Measurements from ENCODE around the gene POC1A.
"Not testable (repeated sequence)": the region's sequence is repeated elsewhere in the genome, so short reads cannot be mapped to it uniquely, and the experiment has no call there.

POC1A gene

GRCh38 chr3:52057812-52058495 lies 96.3 kb downstream of the POC1A start:
- DNase-seq, result no peak
- intact Hi-C loops (cut with DNase I), result loop anchor here (5.0 kb wide), 1 partner anchor 49 kb away; no protein-coding TSS in a partner anchor

DNA sequence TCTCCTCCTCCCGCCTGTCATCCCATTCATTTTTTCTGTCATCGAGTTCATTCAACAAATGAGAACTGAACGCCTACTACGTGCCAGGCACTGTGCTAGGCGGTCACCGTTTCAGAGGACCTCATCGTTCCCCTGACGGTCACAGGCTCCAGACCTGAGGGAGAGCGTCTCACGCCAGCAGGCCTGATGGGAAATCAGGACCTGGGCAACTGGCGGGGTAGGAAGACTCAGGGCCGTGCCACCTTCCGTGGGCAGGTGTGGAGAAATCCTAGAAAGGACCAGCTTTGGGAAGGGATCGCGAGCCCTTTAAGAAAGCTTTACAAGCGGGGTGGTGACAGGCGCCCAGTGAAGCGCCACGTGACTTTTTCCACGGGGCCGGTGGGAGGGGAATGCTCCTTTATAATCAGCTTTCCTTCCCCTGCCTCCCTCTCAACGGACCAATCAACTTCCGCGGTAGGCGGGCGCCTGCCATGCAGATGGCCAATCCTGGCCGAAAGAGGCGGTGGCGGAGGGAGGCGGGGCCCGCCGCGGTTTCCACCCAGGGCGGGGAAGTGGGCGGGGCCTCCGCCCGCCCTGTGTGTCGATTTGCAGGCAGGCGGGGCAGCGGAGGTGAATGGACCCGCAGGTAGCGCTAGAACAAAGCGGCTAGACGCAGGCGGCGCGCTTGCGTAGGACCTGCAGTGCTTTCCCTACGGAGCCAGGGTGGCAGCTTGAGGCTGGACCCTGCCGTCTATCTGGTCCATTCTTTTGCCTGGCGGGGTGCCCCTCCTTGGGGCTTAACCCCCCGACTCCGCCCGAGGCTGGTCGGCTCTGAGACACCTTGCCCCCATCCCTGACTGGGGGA lies 97.0 kb downstream of the POC1A start:
- intact Hi-C loops (cut with DNase I), result loop anchor here (5.0 kb wide), 1 partner anchor 50 kb away; no protein-coding TSS in a partner anchor
- DNase-seq, result peak; percentile 99 to 100 (median 100)

DNA sequence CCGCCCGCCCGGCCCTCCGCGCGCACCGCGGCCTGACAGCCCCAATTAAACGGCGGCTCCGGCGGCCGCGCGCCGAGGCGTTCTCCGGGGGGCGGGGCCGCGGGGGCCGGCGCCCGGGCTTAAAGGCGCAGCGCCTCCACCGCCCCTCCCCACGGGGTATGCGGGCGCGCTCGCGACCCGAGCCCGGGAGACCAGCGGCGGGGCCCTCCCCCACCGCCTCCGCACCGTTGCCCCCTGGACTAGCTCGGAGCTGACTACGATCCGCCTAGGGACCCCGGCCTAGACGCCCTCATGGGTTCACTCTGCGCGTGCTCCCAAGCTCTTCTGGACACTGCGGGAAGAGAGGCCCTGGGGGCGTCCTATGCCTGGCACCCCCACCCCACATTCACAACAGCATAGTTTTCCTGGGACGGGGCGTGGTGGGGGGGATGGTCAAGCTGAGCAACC lies 97.7 kb downstream of the POC1A start, which contains the start of gene DUSP7:
Gene DUSP7 (minus strand): TSS at position 51 of the 447 bp plus-strand sequence. CDS start 205 bp downstream, outside the sequence.
- peak in 8 of 10 donors; percentile 60 to 96 (median 70) for DNase-seq
- intact Hi-C loops (cut with DNase I), result loop anchor here (5.0 kb wide), 1 partner anchor 51 kb away; no protein-coding TSS in a partner anchor

DNA sequence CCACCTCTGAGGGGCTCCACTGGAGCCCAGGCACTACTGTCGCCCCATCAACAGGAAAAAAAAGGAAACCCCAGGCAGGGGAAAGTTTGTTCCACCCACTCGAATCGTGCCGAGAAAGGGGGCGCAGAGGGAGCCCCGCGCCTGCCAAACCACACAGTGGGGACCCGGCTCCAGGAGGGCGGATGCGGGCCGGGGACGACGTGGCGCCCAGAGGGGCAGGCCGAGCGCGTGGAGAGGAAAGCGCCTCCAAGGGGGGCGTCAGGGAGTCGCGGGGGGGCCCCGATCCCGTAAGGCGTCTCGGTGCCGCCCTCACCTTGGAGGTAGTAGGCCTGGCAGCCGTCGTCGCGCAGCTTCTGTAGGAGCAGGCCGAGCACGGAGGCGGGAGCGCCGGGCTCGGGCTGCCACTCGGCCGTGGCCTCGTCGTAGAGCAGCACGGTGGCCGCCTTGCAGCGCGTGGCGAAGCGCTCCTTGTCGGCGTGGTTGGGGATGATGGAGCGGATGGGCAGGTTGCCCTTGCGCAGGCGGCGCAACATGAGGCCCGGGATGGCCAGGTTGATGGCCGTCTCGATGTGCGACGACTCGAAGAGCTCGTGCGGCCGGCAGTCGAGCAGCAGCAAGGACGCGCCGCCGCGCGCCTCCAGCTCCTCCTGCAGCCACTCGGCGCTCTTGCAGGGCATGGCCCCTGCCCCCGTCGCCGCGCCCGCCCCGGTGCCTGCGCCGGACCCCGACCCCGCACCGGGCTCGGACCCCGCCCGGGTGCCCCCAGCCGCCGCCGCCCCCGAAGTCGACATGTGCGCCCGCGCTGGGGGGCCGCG lies 98.5 kb downstream of the POC1A start:
- intact Hi-C loops (cut with DNase I), result loop anchor here (2.0 to 5.0 kb wide), 2 partner anchors 52 to 67 kb away; no protein-coding TSS in a partner anchor
- DNase-seq, result peak in 1 of 10 donors; percentile 75

DNA sequence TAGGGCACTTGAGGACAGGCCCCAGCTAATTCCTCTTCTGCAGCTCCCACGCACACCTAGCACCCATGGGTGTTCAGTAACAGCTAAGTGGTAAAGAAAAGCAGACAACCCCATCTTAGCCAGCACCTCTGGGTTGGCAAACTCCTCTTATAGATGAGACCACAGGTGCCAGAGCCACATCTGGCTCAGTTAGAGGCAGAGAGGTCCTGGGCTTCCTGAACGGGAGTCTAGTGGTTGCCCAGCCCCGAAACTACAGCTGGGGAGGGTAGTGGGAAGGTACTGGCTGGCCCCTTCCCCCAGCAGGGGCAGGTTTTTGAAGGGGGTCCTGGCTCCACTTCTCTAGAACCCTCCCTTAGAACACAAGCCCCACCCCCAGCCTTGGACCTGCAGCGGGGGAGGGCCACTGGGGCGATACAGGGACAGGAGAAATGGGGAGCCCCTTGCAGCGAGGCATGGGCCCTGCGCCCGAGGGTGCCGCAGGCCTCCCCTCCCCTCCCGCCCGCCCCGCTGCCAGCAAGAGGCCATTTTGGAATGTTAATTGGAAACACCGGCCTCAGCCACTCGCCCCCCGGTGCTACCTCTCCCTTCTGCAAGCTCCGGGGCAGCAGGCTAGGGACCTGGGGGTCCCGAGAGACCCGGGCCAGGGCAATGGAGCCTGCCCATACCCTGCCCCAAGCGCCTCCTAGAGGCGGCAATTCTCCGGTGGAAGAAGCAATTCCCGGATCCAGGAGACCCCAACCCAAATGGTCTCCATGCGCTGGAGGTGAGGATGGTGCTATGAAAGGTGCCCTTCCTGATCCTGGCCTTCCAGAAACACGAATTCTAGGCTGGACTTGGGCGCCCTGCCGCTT lies 99.3 kb downstream of the POC1A start:
- intact Hi-C loops (cut with DNase I), result loop anchor here (2.0 to 5.0 kb wide), 3 partner anchors 52 to 87 kb away; no protein-coding TSS in a partner anchor
- peak in 1 of 10 donors; percentile 48 for DNase-seq

DNA sequence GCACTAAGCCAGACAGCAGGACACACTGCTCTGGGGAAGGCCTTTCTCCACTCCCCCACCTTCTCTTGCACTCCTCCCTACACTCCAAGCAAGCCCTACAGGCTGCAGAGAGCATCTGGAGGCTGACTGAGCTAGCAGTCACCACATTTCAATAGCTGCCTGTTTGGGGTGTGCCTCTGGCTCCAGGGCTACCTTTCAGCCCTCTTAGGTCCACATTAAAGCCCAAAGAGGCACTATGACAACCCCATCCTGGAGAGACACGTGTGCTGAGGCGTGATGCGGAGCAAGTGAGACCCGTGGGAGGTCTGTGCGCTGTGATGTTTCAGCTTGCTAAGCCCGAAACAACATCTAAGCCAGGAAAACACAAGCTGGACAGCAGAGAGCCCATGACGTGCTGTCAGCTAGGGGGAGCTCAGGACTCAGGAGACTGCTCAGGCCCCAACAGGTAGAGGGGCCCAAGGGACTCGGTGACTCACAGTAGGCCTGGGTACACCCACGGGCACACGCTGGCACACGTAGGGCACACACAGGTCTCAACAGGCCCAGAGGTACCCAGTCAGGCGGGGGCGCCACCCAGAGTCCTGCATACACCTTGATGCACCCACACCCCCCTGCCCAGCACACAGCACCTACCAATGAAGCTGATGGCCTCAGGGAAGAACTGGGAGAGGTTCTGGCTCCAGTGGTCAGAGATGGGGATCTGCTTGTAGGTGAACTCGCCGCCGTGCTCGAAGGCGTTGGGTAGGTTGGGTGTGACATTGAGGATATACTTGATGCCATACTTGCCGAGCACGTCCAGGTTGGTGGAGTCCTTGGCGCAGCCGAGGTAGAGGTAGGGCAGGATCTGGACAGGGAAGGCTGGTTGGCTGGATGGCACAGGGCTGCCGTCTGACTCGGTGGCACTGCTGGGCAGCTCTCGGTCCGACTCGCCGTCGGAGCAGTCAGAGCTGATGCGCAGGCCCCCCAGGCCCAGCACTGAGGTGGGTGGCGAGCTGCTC lies 100.6 kb downstream of the POC1A start:
- intact Hi-C loops (cut with DNase I), result loop anchor here (2.0 to 5.0 kb wide), 3 partner anchors 49 to 89 kb away; no protein-coding TSS in a partner anchor
- peak in 8 of 10 donors; percentile 51 to 94 (median 64) for DNase-seq

DNA sequence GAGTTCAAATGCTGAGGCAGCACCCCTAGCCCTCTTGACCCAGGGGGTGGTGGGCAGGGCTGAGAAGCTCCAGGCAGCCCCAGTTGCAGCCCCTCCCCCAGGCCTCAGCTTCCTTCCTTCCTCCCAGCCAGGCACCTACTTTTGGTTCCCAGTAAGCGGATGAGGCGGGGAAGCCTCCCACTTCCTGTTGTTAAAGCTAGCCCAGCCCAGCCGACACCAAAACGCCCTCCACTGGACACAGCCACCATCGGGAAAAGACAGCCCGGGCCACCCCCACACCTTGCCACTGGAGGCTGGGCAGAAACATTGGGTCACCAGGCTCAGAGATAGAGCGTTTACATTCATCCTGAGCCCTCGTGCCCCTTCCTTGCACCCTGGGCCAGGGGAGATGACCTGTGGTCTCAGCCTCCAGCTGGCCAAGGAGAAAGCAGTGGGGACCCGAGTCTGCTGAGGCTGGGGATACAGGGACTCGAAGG lies 101.4 kb downstream of the POC1A start:
- peak; percentile 63 to 97 (median 80) for DNase-seq
- intact Hi-C loops (cut with DNase I), result loop anchor here (2.0 to 5.0 kb wide), 2 partner anchors 48 to 89 kb away; no protein-coding TSS in a partner anchor

GRCh38 chr3:52051444-52051843 lies 102.8 kb downstream of the POC1A start:
- intact Hi-C loops (cut with DNase I), result loop anchor here (5.0 kb wide), 1 partner anchor 91 kb away; no protein-coding TSS in a partner anchor
- DNase-seq, result no peak

DNA sequence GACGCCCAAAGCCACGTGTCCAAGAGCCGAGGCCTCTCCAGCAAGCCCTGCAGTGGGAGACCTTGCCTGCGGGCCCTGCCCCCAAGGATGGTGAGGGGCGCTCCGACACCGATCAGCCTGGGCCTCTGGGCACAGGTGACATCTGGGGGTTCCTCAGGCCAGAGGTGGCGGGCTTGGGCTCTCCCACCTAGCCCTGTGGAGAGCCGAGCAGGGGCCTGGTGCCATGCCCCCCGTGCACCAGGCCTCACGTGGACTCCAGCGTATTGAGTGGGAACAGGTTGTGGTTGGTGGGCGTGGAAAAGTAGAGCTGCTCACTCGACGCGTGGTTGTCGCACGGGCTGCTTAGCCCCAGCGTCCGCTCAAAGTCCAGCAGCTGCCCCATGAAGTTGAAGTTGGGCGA lies 103.7 kb downstream of the POC1A start:
- intact Hi-C loops (cut with DNase I), result loop anchor here (5.0 kb wide), 1 partner anchor 92 kb away; no protein-coding TSS in a partner anchor
- no peak for DNase-seq

DNA sequence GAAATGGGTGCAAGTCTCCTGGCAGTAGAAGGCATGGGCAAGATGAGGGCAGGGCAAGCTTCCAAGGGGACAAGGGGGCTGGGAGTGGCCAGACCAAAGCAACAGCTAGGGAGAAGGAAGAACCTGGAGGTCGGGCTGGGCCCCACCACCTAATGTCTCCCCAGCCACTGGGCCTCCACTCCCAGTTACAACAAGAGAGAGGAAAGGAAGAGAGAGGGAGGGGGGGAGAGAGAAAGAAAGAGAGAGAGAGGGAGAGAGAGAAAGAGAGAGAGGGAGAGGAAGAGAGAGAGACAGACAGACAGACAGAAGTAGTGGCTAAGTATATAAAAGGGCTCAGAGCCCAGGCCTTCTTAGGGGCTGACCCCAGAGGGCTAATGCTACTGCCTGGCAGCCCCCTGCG lies 104.7 kb downstream of the POC1A start:
- no peak for DNase-seq
- intact Hi-C loops (cut with DNase I), result no loop called here

DNA sequence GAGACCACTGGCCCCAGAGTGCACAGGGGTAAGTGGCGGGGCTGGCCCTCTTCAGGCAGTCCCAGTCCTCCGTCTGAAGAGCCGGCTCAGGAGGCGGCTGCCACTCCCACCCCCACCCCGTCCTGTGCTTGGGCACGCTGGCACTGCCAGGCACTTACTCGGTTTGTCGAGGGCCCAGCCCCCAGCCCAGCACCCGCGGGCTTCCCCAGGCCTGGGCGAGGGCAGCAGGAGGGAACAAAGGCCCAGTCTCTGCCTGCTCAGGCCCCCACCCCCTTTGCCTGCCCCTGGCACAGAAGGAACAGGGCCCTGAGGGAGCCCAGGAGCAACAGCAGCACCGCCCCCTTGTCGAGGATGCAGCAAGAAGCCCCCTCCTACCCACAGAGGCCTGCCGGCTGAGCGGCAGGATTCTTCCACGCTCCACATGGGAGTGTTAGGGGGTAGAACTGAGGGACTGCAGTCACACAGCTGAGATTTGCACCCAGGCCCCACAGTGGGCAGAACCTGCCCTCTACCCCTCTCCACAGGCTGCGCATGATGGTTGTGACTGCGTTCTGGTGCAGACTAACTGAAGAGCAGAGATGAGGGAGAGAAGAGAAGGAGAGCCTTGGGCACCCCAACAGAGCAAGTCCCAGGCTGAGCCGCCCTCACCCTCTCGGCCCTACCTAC lies 106.8 kb downstream of the POC1A start:
- intact Hi-C loops (cut with DNase I), result no loop called here

GRCh38 chr3:52046902-52047239 lies 107.4 kb downstream of the POC1A start:
- intact Hi-C loops (cut with DNase I), result no loop called here
- DNase-seq, result no peak

More for the DNA sequence above, 106.8 kb downstream of the POC1A start:
- peak; percentile 82 to 99 (median 88) for DNase-seq

DNA sequence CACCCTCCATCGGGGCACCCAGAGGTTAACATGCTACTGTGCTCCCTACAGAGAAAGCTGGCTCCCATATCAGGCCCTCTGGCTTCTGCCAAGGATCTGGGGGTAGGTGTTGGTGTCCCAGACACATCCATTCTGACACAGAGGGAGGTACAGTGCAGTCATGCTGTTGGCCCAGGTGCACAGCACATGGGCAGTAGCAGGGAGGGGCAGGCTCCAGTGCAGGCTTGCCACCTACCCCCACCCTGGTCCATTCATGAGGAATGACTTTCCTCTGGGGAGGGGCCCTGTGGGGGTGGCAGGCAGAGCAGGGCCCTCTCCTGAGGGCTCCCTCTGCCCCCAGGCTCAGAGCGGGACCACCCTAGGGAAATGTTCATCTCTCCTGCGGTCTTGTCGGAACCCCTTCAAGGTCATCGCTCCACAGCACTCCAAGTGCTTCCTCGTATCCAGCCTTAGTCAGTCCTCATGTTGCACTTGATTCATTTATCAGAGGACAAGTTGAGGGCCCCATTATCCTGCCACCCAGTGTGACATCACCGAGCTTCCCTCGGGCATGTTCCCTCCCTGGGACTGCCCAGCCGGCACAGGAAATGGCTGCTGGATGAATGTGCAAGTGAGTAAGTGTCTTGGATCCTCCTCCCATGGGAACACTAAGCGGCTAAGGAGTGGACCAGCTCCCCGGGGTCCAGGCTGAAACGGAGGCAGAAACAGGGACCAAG lies 107.9 kb downstream of the POC1A start:
- peak in 3 of 10 donors; percentile 61 to 93 (median 79) for DNase-seq
- intact Hi-C loops (cut with DNase I), result no loop called here

DNA sequence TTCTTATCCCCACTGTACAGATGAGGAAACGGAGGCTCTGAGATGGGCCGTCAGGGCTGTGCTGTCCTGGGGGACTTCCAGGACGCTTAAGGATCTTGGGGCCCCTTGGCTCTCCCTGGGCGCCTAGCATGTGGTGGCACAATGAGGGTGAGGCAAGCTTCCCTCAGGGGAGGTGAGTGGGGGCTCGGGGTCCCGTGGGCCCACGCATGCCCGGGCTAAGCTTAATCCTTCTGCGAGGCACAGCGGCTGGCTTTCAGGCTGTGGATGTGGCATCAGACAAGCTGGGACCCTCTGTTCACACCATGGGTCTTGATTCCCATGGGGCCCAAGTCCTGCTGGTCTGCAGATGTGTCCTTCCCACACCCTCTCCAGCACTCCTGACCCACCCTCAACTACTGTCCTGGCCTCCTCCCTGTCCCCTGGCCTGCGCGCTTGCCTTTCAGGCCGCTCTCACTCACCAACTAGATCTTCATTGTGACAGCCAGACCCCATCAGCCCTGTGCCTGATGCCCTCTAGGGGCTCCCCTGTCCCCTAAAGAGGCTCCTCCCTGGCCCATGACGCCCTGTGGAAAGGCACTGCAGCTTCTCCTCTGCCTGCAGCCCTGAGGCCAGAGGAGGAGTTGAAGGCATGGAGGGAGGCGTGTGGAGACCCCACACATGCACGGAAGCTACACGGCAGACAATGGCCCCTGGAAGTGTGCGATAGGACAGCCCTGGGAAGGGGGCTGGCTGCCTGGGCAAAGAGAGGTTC lies 109.2 kb downstream of the POC1A start:
- intact Hi-C loops (cut with DNase I), result no loop called here
- DNase-seq, result no peak

DNA sequence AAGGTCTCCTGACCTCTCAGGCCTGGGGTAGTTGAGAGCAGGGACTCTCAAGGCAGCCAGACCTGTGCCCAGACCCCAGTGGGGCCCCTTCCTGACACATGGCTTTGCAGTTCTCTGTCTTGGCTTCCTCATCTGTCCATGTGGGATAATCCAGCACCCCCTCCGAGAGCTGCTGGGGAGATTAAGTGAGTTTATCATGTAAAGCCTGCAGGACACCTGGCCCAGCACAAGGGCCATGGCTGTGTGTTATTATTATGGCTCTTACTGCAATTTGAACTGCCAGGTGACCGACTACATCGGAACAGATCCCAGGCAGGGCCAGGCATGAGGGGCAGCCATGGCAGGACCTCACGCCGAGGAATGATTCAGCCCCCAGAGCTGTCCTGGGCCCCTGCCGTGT lies 110.5 kb downstream of the POC1A start:
- intact Hi-C loops (cut with DNase I), result no loop called here
- DNase-seq, result no peak

DNA sequence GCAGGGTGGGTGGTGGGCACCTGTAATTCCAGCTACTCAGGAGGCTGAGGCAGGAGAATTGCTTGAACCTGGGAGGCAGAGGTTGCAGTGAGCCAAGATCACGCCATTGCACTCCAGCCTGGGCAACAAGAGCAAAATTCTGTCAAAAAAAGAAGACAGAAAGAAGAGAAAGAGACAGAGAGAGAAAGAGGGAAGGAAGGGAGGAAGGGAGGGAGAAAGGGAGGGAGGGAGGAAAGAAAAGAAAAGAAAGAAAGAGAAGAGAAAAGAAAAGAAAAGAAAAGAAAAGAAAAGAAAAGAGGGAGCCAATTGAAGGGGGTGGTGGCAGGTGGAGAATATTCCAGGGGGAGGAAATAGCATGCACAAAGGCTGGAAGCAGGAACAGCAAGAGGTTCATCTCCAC lies 111.2 kb downstream of the POC1A start:
- intact Hi-C loops (cut with DNase I); DNase-seq: not testable (repeated sequence)
